Measurements from ENCODE around the gene ITGAD.

ITGAD gene

GRCh38 chr16:31352376-31353115 lies 40.6 kb upstream of the ITGAD start:
- H3K9ac ChIP-seq (ENCODE audit: insufficient read length, low read depth), result no peak overlapping the region
- H3K4me1 ChIP-seq (ENCODE audit: insufficient read depth, insufficient read length), result peaks cover 6% of the 10 kb centered on the region
- H3K9me3 ChIP-seq (ENCODE audit: insufficient read depth, low read length), result no peaks in the 10 kb centered on the region
- H3K36me3 ChIP-seq (ENCODE audit: insufficient read depth, insufficient read length, low read length), result no peaks in the 10 kb centered on the region
- H3K27me3 ChIP-seq (ENCODE audit: insufficient read depth, insufficient read length), result peaks cover 2% of the 10 kb centered on the region
- DNase-seq (ENCODE audit: low read depth, low spot score), result no peak
- TF ChIP-seq YY1 (IDR thresholded peaks at IDR 0.05; ENCODE audit: insufficient read depth, insufficient read length), result no peak
- TF ChIP-seq ZNF274 (IDR thresholded peaks at IDR 0.05; ENCODE audit: low read depth, low read length), result no peak
- no peak for TF ChIP-seq SUZ12 (IDR thresholded peaks at IDR 0.05; ENCODE audit: extremely low read depth, insufficient read depth, insufficient read length)
- H3K4me3 ChIP-seq (ENCODE audit: insufficient read length, low read depth), result no peak overlapping the region

GRCh38 chr16:31354394-31355291 lies 38.5 kb upstream of the ITGAD start, which contains the start of gene ITGAX:
TSS of gene ITGAX (plus strand) at chr16:31355176. CDS start at chr16:31355255, 79 bp downstream.
- peak; percentile 5 for DNase-seq (ENCODE audit: low read depth, low spot score)
- no peak within 1 kb of the TSS for H3K4me3 ChIP-seq (ENCODE audit: insufficient read length, low read depth)
- TF ChIP-seq YY1 (IDR thresholded peaks at IDR 0.05; ENCODE audit: insufficient read depth, insufficient read length) (no peak), SUZ12 (IDR thresholded peaks at IDR 0.05; ENCODE audit: extremely low read depth, insufficient read depth, insufficient read length) (no peak), ZNF274 (IDR thresholded peaks at IDR 0.05; ENCODE audit: low read depth, low read length) (no peak)

GRCh38 chr16:31355431-31356100 lies 37.6 kb upstream of the ITGAD start:
- Histone ChIP-seq H3K9me3 (ENCODE audit: insufficient read depth, low read length) (no peaks in the 10 kb centered on the region), H3K9ac (ENCODE audit: insufficient read length, low read depth) (peak overlapping the region; percentile 2), H3K27me3 (ENCODE audit: insufficient read depth, insufficient read length) (no peaks in the 10 kb centered on the region), H3K4me1 (ENCODE audit: insufficient read depth, insufficient read length) (peaks cover 6% of the 10 kb centered on the region), H3K36me3 (ENCODE audit: insufficient read depth, insufficient read length, low read length) (no peaks in the 10 kb centered on the region), H3K4me3 (ENCODE audit: insufficient read length, low read depth) (no peak overlapping the region)
- DNase-seq (ENCODE audit: low read depth, low spot score), result no peak
- no peak for TF ChIP-seq ZNF274 (IDR thresholded peaks at IDR 0.05; ENCODE audit: low read depth, low read length)
- no peak for TF ChIP-seq YY1 (IDR thresholded peaks at IDR 0.05; ENCODE audit: insufficient read depth, insufficient read length)
- TF ChIP-seq SUZ12 (IDR thresholded peaks at IDR 0.05; ENCODE audit: extremely low read depth, insufficient read depth, insufficient read length), result no peak

More at GRCh38 chr16:31354394-31355291, 38.5 kb upstream of the ITGAD start, which contains the start of gene ITGAX:
- no peaks in the 10 kb centered on the region for H3K36me3 ChIP-seq (ENCODE audit: insufficient read depth, insufficient read length, low read length)
- H3K9ac ChIP-seq (ENCODE audit: insufficient read length, low read depth), result peak within 1 kb of the TSS; percentile 63
- no peaks in the 10 kb centered on the region for H3K9me3 ChIP-seq (ENCODE audit: insufficient read depth, low read length)
- no peaks in the 10 kb centered on the region for H3K27me3 ChIP-seq (ENCODE audit: insufficient read depth, insufficient read length)
- H3K4me1 ChIP-seq (ENCODE audit: insufficient read depth, insufficient read length), result peaks cover 6% of the 10 kb centered on the region

GRCh38 chr16:31356566-31357323 lies 36.4 kb upstream of the ITGAD start:
- no peak for TF ChIP-seq SUZ12 (IDR thresholded peaks at IDR 0.05; ENCODE audit: extremely low read depth, insufficient read depth, insufficient read length)
- H3K9ac ChIP-seq (ENCODE audit: insufficient read length, low read depth), result peak overlapping the region; percentile 22
- no peaks in the 10 kb centered on the region for H3K36me3 ChIP-seq (ENCODE audit: insufficient read depth, insufficient read length, low read length)
- H3K9me3 ChIP-seq (ENCODE audit: insufficient read depth, low read length), result no peaks in the 10 kb centered on the region
- H3K4me3 ChIP-seq (ENCODE audit: insufficient read length, low read depth), result no peak overlapping the region
- no peaks in the 10 kb centered on the region for H3K27me3 ChIP-seq (ENCODE audit: insufficient read depth, insufficient read length)
- peaks cover 6% of the 10 kb centered on the region for H3K4me1 ChIP-seq (ENCODE audit: insufficient read depth, insufficient read length)
- DNase-seq (ENCODE audit: low read depth, low spot score), result peak; percentile 2

GRCh38 chr16:31357324-31358109 lies 35.6 kb upstream of the ITGAD start:
- Histone ChIP-seq H3K36me3 (ENCODE audit: insufficient read depth, insufficient read length, low read length) (no peaks in the 10 kb centered on the region), H3K9ac (ENCODE audit: insufficient read length, low read depth) (peak overlapping the region; percentile 22), H3K27me3 (ENCODE audit: insufficient read depth, insufficient read length) (no peaks in the 10 kb centered on the region), H3K4me3 (ENCODE audit: insufficient read length, low read depth) (no peak overlapping the region), H3K4me1 (ENCODE audit: insufficient read depth, insufficient read length) (peaks cover 6% of the 10 kb centered on the region), H3K9me3 (ENCODE audit: insufficient read depth, low read length) (no peaks in the 10 kb centered on the region)
- no peak for TF ChIP-seq YY1 (IDR thresholded peaks at IDR 0.05; ENCODE audit: insufficient read depth, insufficient read length)
- DNase-seq (ENCODE audit: low read depth, low spot score), result no peak

- Histone ChIP-seq H3K36me3 (ENCODE audit: insufficient read depth, insufficient read length, low read length) (no peaks in the 10 kb centered on the region), H3K9ac (ENCODE audit: insufficient read length, low read depth) (no peak overlapping the region), H3K4me3 (ENCODE audit: insufficient read length, low read depth) (no peak overlapping the region), H3K27me3 (ENCODE audit: insufficient read depth, insufficient read length) (no peaks in the 10 kb centered on the region), H3K4me1 (ENCODE audit: insufficient read depth, insufficient read length) (peaks cover 6% of the 10 kb centered on the region), H3K9me3 (ENCODE audit: insufficient read depth, low read length) (no peaks in the 10 kb centered on the region)
- no peak for DNase-seq (ENCODE audit: low read depth, low spot score)
- TF ChIP-seq YY1 (IDR thresholded peaks at IDR 0.05; ENCODE audit: insufficient read depth, insufficient read length) (no peak), ZNF274 (IDR thresholded peaks at IDR 0.05; ENCODE audit: low read depth, low read length) (no peak), SUZ12 (IDR thresholded peaks at IDR 0.05; ENCODE audit: extremely low read depth, insufficient read depth, insufficient read length) (no peak)
Observed at GRCh38 chr16:31360251-31360650, 32.9 kb upstream of the ITGAD start.

Data from NT2/D1 (cell line).